Stomach (tissue), 9 donors: Measurements from ENCODE around the gene ROGDI. TPM values are rescaled to one million over a fixed set of nuclear protein-coding genes. Genes with fewer than 3 reads are reported as not detected.

Experiments used
- DNase-seq, 2 donors: peaks; one replicate each; pipeline versions ENCODE4 v3.0.0 to v3.0.0-alpha.2; 2013 to 2019
- H3K27ac ChIP-seq, 5 donors: fragments of 200-600 bp in 4 of 5; sonication (generic) in 4 of 5; one replicate each; pipeline ENCODE4 v1.5.1; 2013 to 2019; ENCODE audit warnings: mild to moderate bottlenecking in 1 of 5, moderate library complexity in 1 of 5
- H3K27me3 ChIP-seq, 3 donors: fragments of 200-600 bp; sonication (generic); one replicate each; pipeline ENCODE4 v1.5.1; 2017 to 2019; ENCODE audit warnings: mixed run types in 1 of 3
- H3K36me3 ChIP-seq, 4 donors: fragments of 200-600 bp; sonication (generic); 1 replicate in 3 of 4; 2 replicates in 1 of 4; pipeline ENCODE4 v1.5.1; 2016 to 2019
- H3K4me1 ChIP-seq, 4 donors: fragments of 200-600 bp; sonication (generic); one replicate each; pipeline ENCODE4 v1.5.1; 2016 to 2019
- H3K4me3 ChIP-seq, 4 donors: fragments of 200-600 bp; sonication (generic) in 3 of 4; one replicate each; pipeline ENCODE4 v1.5.1; 2016 to 2019; ENCODE audit warnings: mild to moderate bottlenecking in 1 of 4
- H3K9me3 ChIP-seq, 4 donors: fragments of 200-600 bp; sonication (generic); one replicate each; pipeline ENCODE4 v1.5.1; 2016 to 2019
- EP300 ChIP-seq: sonication (generic); formaldehyde crosslinking; IDR thresholded peaks from one replicate; pipeline ENCODE4 v1.6.1; 2017; ENCODE audit warnings: antibody characterized with exemption
- POLR2A ChIP-seq, 4 donors: fragments of 450-650 bp; IDR thresholded peaks; one replicate each; pipeline ENCODE4 v1.6.1; 2016; ENCODE audit warnings: antibody characterized with exemption in 4 of 4, control low read depth in 2 of 4, mild to moderate bottlenecking in 1 of 4, moderate library complexity in 1 of 4
- POLR2AphosphoS5 ChIP-seq, 3 donors: sonication (generic); formaldehyde crosslinking; IDR thresholded peaks; one replicate each; pipeline ENCODE4 v1.6.1; 2016; ENCODE audit warnings: antibody characterized with exemption in 3 of 3
- WGBS, 5 donors: extraction: QIAGEN DNeasy Blood & Tissue Kit in 3 of 5; methylation state at CpG; one replicate each; pipeline versions ENCODE4 v1.1.5 to v1.1.7; 2013 to 2018; 5-methylcytosine and 5-hydroxymethylcytosine counted together
- intact Hi-C: fragments of 100-400 bp; cut with DNase I; formaldehyde crosslinking; loops from one replicate; pipeline ENCODE4 v1.15.1; 2023; ENCODE audit warnings: low total_unique reads
- polyA plus RNA-seq, 3 donors: library from polyadenylated mRNA; stranded (reverse); fragments of 200-250 nt; gene quantifications; one replicate each; pipeline ENCODE4 v1.2.3, GENCODE V29; 2013
- total RNA-seq, 5 donors: library from RNA; depleted of rRNA; stranded (reverse); fragments of >200 nt; gene quantifications; one replicate each; pipeline versions ENCODE4 v1.1.0 to v1.2.3, GENCODE V29; 2014 to 2016
- TF ChIP-seq, protein P1 (sequence below), 7 experiments: fragments of 450-650 bp in 4 of 7; fragments of 200-600 bp in 3 of 7; sonication (generic) in 3 of 7; IDR thresholded peaks; one replicate each; pipeline ENCODE4 v1.5.1; 2016 to 2019; ENCODE audit warnings: antibody characterized with exemption in 7 of 7, control low read depth in 2 of 7, mild to moderate bottlenecking in 1 of 7
- donor health status: healthy with polysubstance abuse.
- donor health status: Bipolar disorder and iron deficiency.
- donor health status: healthy.

ROGDI gene
- total and polyA plus RNA-seq, 8 donors: 6.1 to 350 (median 45.8) TPM

DNA sequence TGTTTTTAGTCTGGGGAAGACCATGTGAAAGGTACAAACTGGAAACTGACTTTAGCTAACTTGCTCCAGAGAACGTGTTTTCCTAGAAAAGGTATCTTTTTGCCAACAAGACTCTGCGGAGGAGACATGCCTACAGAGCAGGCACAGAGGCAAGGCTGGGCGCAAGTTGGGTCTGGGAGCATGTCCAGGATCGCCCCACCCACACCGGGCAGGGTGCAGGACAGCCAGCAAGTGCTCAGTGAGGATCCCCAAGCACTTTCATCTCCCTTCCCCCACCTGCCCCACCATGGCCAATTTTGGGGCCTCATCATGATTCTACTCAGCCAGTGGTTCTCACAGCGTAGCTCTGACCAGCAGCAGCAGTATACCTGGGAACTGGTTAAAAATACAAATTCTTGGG is 18.2 kb upstream of the ROGDI start:
- Histone ChIP-seq H3K9me3 (no peaks in the 10 kb centered on the region), H3K27me3 (no peaks in the 10 kb centered on the region), H3K4me1 (no peaks in the 10 kb centered on the region), H3K4me3 (no peak overlapping the region), H3K27ac (no peak overlapping the region), H3K36me3 (peaks cover 65 to 100% (median 100%) of the 10 kb centered on the region in 4 donors)
- intact Hi-C loops: no loop called here
- DNase-seq: no peak
- WGBS, 5 donors: 64 to 98% (median 80%) methylated on average over 5 to 6 of the region's 6 CpGs
- TF ChIP-seq POLR2AphosphoS5 (IDR thresholded peaks at IDR 0.05): no peak

DNA sequence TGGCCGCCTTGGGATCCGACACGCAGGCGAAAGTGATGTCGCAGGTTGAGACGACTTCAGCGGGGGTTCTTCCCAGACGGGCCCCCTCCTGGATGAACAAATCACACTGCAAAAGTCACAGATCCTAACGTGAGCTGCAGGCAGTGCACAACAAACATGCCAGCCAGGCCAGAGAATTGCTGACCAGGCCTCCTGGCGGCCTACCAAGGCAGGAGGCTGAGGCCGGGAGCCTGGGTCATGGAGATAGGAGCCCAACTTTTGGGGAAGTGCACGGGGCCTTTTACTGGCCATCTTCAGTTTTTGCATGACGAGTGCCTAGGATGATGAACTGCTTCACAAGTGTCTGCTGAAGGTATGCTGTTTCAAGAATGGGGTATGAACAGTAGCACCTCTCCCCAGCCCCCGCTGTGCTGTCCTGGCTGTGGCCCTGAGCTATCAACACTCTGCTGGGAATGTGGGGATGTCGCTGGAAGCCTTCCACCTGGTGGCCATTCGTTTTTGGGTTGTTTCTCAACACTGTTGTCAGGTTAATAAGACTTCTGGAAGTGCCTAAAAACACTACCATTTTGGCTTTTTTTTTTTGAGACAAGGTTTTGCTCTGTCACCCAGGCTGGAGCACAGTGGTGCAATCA is 12.2 kb upstream of the ROGDI start:
- no peaks in the 10 kb centered on the region for H3K27me3 ChIP-seq
- H3K27ac ChIP-seq: peak overlapping the region in 4 of 5 donors; percentile 44 to 77 (median 66)
- no peaks in the 10 kb centered on the region for H3K9me3 ChIP-seq
- TF ChIP-seq, protein P1, sequence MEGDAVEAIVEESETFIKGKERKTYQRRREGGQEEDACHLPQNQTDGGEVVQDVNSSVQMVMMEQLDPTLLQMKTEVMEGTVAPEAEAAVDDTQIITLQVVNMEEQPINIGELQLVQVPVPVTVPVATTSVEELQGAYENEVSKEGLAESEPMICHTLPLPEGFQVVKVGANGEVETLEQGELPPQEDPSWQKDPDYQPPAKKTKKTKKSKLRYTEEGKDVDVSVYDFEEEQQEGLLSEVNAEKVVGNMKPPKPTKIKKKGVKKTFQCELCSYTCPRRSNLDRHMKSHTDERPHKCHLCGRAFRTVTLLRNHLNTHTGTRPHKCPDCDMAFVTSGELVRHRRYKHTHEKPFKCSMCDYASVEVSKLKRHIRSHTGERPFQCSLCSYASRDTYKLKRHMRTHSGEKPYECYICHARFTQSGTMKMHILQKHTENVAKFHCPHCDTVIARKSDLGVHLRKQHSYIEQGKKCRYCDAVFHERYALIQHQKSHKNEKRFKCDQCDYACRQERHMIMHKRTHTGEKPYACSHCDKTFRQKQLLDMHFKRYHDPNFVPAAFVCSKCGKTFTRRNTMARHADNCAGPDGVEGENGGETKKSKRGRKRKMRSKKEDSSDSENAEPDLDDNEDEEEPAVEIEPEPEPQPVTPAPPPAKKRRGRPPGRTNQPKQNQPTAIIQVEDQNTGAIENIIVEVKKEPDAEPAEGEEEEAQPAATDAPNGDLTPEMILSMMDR (IDR thresholded peaks at IDR 0.05): no peak
- TF ChIP-seq POLR2A (IDR thresholded peaks at IDR 0.05) (no peak), POLR2AphosphoS5 (IDR thresholded peaks at IDR 0.05) (peak in 1 of 3 donors; percentile 21), EP300 (no peak)
- peaks cover 59 to 100% (median 100%) of the 10 kb centered on the region in 4 donors for H3K36me3 ChIP-seq
- DNase-seq: no peak
- peaks cover 0 to 22% (median 14%) of the 10 kb centered on the region in 4 donors for H3K4me1 ChIP-seq
- WGBS, 5 donors: 55 to 82% (median 75%) methylated on average over 10 to 16 of the region's 16 CpGs
- H3K4me3 ChIP-seq: no peak overlapping the region
- intact Hi-C loops: no loop called here

DNA sequence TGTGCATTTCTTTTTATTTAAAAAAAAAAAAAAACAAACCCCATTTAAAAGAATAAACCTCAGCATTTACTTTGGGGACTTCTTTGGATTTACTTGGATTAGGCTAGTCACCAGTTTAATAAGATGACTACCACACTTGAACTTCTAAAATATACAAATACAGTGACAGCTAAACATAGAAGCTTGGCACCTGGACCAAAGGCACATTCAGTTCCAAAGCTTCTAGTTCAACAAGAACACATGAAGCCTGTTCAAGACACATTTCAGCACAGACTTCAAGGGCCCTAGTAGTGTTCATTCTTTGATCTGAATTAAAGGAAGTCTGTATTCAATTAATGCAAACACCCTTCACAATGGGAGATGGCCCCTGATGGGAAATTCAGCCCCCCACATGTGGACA is 11.6 kb upstream of the ROGDI start:
- intact Hi-C loops: no loop called here

DNA sequence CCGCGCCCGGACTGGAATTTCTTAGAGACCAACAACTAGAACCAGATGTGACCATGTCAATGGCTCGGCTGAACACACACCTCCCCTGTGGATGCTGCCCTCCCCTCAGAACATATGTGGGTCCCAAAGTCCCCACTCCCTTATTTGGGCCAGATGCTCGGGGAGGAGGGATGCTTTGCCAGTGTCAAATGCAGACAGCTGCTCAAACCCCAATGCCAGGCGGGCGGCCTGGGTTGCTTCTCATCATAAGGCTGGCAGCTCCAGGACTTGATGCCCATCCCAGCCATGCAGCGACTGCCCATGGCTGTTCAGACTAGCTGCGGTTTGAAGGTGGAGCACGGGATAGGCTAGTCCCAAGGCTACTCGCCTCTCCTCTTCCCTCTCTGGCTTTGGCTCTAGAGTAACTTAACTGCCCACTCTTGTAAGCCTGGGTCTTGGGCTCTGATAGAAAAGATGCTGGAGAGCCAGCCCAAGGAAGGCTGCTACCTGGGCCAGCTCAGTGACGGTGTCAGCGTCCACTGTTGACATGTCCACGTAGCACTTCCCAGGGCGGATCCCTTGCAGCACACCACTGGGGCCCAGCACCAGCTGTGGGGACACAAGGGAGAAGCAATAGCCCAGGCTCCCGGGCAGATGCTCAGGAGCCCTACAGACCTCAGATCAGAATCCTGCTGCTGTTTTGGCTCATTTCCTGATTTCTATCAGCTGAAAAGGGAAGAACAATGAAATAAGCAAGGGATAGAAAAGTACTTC is 11.0 kb upstream of the ROGDI start:
- TF ChIP-seq POLR2A (IDR thresholded peaks at IDR 0.05): no peak
- TF ChIP-seq, protein P1 (IDR thresholded peaks at IDR 0.05): no peak
- TF ChIP-seq EP300: no peak
- TF ChIP-seq POLR2AphosphoS5 (IDR thresholded peaks at IDR 0.05): no peak

More for the DNA sequence above, 11.6 kb upstream of the ROGDI start:
- H3K36me3 ChIP-seq: peaks cover 59 to 100% (median 100%) of the 10 kb centered on the region in 4 donors
- H3K27ac ChIP-seq: peak overlapping the region in 4 of 5 donors; percentile 46 to 79 (median 66)
- peaks cover 0 to 22% (median 14%) of the 10 kb centered on the region in 4 donors for H3K4me1 ChIP-seq
- DNase-seq: no peak
- H3K4me3 ChIP-seq: no peak overlapping the region
- TF ChIP-seq EP300 (no peak), POLR2AphosphoS5 (IDR thresholded peaks at IDR 0.05) (peak in 2 of 3 donors; percentile 49 to 72), POLR2A (IDR thresholded peaks at IDR 0.05) (no peak)
- no peaks in the 10 kb centered on the region for H3K27me3 ChIP-seq
- no peaks in the 10 kb centered on the region for H3K9me3 ChIP-seq

DNA sequence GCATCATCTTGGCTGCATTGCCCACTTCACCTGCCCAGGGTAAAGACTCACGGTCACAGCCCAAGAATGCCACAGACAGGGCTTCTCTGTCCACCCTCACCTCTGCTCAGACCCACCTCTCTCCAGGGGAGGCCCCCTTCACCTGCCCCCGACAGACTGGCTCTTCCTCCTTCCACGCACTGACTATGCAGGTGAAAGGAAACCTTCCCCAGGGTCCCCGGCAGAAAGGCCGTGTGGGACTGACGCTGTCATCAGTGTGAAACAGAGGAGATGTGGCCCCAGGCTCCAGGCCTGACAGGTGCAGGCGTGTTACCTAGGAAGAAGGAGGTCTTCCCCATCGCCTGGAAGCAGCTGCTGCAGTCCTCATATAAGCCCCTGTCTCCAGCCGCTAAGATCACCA is 9.3 kb upstream of the ROGDI start:
- no peak overlapping the region for H3K4me3 ChIP-seq
- intact Hi-C loops: no loop called here
- DNase-seq: no peak
- no peaks in the 10 kb centered on the region for H3K27me3 ChIP-seq
- H3K27ac ChIP-seq: no peak overlapping the region
- H3K4me1 ChIP-seq: peaks cover 0 to 22% (median 14%) of the 10 kb centered on the region in 4 donors
- H3K9me3 ChIP-seq: no peaks in the 10 kb centered on the region
- TF ChIP-seq POLR2A (IDR thresholded peaks at IDR 0.05) (no peak), EP300 (no peak), POLR2AphosphoS5 (IDR thresholded peaks at IDR 0.05) (no peak)
- TF ChIP-seq, protein P1 (IDR thresholded peaks at IDR 0.05): no peak
- 89 to 92% (median 90%) methylated on average over 9 of the region's 9 CpGs for WGBS, 5 donors
- H3K36me3 ChIP-seq: peaks cover 70 to 100% (median 100%) of the 10 kb centered on the region in 4 donors

More for the DNA sequence above, 11.0 kb upstream of the ROGDI start:
- H3K4me1 ChIP-seq: peaks cover 0 to 22% (median 14%) of the 10 kb centered on the region in 4 donors
- H3K27me3 ChIP-seq: no peaks in the 10 kb centered on the region
- H3K36me3 ChIP-seq: peaks cover 66 to 100% (median 100%) of the 10 kb centered on the region in 4 donors
- no peak for DNase-seq
- H3K27ac ChIP-seq: peak overlapping the region in 4 of 5 donors; percentile 46 to 79 (median 69)
- H3K9me3 ChIP-seq: no peaks in the 10 kb centered on the region
- WGBS, 5 donors: 84 to 95% (median 92%) methylated on average over 12 to 16 of the region's 16 CpGs
- no peak overlapping the region for H3K4me3 ChIP-seq
- intact Hi-C loops: no loop called here
